KG1 (cell line): ENCODE data around the gene PPP3CA.
"Not testable (repeated sequence)": the region's sequence is repeated elsewhere in the genome, so short reads cannot be mapped to it uniquely, and the experiment has no call there.

Experiments
- DNase-seq: peaks from one replicate; lab custom pipeline; 2025; lab: John Stamatoyannopoulos, UW

The PPP3CA gene

GRCh38 chr4:101101072-101101471, 246.3 kb downstream of the PPP3CA start:
- no peak for DNase-seq

- DNase-seq = no peak
Measured at GRCh38 chr4:101098666-101099400, 248.5 kb downstream of the PPP3CA start.

GRCh38 chr4:101092609-101093008, 254.7 kb downstream of the PPP3CA start:
- not testable (repeated sequence) for DNase-seq

GRCh38 chr4:101089168-101089567, 258.2 kb downstream of the PPP3CA start:
- no peak for DNase-seq

- DNase-seq = no peak
Measured at GRCh38 chr4:101086801-101087586, 260.3 kb downstream of the PPP3CA start.

- no peak for DNase-seq
Measured at GRCh38 chr4:101083131-101083530, 264.2 kb downstream of the PPP3CA start.

GRCh38 chr4:101081695-101082369, 265.5 kb downstream of the PPP3CA start:
- DNase-seq = no peak

- DNase-seq = no peak
Measured at GRCh38 chr4:101081166-101081565, 266.2 kb downstream of the PPP3CA start.

- DNase-seq = no peak
Measured at GRCh38 chr4:101078950-101079349, 268.4 kb downstream of the PPP3CA start.

GRCh38 chr4:101076032-101076431, 271.3 kb downstream of the PPP3CA start:
- DNase-seq = no peak

- no peak for DNase-seq
Measured at GRCh38 chr4:101075536-101075935, 271.8 kb downstream of the PPP3CA start.

- DNase-seq = no peak
Measured at GRCh38 chr4:101074326-101074725, 273.0 kb downstream of the PPP3CA start.

GRCh38 chr4:101071241-101071640, 276.1 kb downstream of the PPP3CA start:
- no peak for DNase-seq

GRCh38 chr4:101068115-101068514, 279.2 kb downstream of the PPP3CA start:
- no peak for DNase-seq

- no peak for DNase-seq
Measured at GRCh38 chr4:101067383-101067782, 279.9 kb downstream of the PPP3CA start.

- DNase-seq = no peak
Measured at GRCh38 chr4:101066626-101067170, 280.6 kb downstream of the PPP3CA start.

- no peak for DNase-seq
Measured at GRCh38 chr4:101065935-101066485, 281.3 kb downstream of the PPP3CA start.

GRCh38 chr4:101065346-101065745, 282.0 kb downstream of the PPP3CA start:
- DNase-seq = no peak

GRCh38 chr4:101064541-101065180, 282.7 kb downstream of the PPP3CA start:
- no peak for DNase-seq

- DNase-seq = no peak
Measured at GRCh38 chr4:101055392-101055791, 291.9 kb downstream of the PPP3CA start.

GRCh38 chr4:101050837-101051205, 296.5 kb downstream of the PPP3CA start:
- no peak for DNase-seq
